HG03520 (cell line): ENCODE measurements around the gene ACP2.

ENCODE experiments used
- ATAC-seq: cut with Tn5 transposase; IDR thresholded peaks from one replicate; pipeline ENCODE4 v1.9.1; 2021; ENCODE audit warnings: mild to moderate bottlenecking, moderate library complexity; ENCODE audit not compliant: unreplicated experiment

The ACP2 gene, protein sequence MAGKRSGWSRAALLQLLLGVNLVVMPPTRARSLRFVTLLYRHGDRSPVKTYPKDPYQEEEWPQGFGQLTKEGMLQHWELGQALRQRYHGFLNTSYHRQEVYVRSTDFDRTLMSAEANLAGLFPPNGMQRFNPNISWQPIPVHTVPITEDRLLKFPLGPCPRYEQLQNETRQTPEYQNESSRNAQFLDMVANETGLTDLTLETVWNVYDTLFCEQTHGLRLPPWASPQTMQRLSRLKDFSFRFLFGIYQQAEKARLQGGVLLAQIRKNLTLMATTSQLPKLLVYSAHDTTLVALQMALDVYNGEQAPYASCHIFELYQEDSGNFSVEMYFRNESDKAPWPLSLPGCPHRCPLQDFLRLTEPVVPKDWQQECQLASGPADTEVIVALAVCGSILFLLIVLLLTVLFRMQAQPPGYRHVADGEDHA

DNA sequence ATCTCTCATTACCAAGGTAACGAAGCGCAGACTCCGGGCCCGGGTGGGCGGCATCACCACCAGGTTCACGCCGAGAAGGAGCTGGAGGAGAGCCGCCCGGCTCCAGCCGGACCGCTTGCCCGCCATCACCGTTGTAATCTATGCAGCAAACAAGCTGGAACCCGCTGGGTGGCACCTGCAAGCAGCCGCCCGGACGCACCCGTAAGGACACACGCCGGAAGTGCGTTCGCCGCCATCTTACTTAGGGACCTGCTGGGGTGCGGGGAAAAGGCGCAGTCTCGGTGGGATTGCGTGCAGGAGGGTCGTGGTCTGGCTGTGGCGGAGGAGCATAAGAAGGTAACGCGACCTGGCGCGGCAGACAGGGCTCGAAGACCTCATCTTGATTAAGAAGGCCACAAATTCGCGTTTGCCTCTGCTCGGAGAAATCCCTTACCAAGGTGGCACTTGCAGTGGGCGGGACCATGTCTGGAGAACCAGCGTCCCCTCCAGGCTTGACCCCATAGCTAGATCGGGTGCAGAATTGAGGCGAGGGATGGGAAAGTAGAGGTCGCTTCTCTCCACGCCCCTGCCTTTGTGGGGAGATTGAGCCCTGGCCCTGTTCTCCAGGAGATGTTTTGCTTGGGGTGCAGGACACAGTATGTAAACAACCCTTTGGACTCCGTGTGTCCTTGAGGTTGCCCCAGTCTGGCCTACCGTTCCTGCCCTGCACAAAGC is at the start of gene ACP2:
Gene ACP2, minus strand, starts transcription at position 151 of the 714 bp plus-strand sequence. Its CDS starts 25 bp downstream, at position 126.
- ATAC-seq: peak; percentile 88

DNA sequence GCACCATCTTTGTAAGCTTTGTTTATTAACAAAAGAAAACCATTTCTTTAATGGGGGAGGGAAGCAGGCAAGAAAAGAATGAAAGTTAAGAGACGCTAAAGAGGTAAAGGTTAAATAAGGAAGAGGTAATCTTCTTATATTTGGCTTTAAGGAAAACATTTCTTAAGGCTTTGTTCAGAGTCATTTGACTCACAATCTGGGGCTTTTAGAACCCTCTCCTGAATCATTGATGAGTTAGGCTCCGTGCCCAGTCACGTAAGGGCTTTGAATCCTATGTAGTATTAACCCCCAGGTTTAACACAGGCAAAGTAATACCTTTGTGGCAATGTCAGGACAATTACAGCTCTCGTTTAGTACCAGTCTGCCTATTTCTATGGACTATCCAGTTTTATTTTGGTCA is 47.4 kb upstream of the ACP2 start:
- ATAC-seq: no peak

DNA sequence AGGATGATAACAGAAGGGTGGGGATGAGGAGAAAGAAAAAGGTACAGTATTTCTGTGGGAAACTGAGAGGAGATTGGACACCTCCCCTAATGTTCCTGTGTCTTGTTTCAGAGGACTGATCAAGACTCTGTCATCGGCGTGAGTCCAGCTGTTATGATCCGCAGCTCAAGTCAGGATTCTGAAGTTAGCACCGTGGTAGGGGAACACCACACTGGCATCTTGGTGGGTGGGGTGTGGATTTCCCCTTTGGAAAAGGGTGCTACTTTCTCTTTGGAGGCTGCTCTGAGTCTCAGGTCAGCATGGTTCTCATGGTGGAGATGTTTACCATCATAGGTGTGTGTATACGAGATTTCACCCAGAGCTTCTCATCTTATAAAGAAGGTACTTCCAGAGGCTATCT is 46.8 kb upstream of the ACP2 start:
- ATAC-seq: no peak

DNA sequence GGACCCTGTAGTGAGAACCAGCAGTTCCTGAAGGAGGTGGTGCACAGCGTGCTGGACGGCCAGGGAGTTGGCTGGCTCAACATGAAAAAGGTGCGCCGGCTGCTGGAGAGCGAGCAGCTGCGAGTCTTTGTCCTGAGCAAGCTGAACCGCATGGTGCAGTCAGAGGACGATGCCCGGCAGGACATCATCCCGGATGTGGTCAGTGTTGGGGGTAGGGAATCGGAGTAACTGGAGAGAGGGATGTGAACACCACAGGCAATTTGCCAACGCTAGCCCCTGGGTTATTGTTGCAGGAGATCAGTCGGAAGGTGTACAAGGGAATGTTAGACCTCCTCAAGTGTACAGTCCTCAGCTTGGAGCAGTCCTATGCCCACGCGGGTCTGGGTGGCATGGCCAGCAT is 41.2 kb upstream of the ACP2 start:
- ATAC-seq: no peak

DNA sequence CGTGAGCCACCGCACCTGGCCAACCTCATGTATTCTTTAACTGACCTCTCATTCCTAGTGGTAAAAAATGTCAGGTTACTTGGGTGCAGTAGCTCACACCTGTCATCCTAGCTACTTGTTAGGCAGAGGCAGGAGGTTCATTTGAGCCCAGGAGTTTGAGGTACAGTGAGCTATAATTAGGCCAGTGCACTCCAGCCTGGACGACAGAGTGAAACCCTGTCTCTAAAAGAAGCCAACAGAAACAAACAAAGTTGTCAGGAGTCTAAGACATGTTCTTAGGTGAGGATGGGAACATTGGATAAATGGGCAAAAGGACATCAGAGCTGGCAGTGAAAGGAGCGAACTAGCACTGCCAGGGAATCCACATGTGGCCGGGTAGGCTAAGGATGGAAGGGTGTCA is 39.5 kb upstream of the ACP2 start:
- no peak for ATAC-seq

DNA sequence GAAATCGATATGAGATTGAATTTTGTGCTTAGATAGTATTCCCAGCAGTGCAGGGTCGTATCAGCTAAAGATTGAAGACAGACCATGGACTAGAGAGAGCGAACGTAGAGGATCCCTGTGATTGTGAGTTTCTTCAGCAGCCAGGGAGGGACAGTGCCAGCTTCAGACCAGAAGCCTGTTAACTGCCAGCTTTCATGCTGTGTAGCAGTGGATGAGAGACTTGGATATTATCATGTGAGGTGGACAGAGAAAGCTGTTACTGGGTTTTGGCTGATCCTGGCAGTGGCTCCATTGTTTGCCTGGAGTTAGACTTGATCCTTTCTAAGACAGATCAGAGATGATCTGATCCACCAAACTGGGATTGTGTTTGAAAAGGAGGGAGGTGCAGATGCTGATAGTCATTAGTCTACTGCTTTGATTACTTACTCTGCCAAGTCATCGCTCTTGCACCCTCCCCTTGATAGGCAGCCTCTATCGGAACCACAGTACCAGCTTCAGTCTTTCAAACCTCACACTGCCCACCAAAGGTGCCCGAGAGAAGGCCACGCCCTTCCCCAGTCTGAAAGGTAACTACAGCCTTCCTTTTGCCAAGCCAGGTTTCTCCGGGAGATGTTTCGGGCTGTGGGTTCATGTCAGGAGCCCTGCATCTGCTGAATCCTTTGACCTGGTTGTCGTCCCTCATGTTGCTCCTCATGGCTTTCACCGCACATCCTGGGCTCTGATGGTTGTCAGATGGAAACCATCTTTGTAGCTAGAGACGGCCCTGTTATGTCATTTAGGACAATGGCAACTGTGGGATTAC is 37.6 kb upstream of the ACP2 start:
- no peak for ATAC-seq

DNA sequence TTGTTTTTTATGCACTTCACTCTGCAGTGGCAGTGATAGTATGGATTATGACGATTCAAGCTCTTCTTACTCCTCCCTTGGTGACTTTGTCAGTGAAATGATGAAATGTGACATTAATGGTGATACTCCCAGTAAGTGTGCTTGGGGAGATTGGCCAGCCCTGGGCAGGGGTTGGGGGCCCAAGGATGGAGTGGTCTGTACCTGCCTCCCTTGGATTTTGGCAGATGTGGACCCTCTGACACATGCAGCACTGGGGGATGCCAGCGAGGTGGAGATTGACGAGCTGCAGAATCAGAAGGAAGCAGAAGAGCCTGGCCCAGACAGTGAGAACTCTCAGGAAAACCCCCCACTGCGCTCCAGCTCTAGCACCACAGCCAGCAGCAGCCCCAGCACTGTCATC is 35.5 kb upstream of the ACP2 start:
- ATAC-seq: no peak

DNA sequence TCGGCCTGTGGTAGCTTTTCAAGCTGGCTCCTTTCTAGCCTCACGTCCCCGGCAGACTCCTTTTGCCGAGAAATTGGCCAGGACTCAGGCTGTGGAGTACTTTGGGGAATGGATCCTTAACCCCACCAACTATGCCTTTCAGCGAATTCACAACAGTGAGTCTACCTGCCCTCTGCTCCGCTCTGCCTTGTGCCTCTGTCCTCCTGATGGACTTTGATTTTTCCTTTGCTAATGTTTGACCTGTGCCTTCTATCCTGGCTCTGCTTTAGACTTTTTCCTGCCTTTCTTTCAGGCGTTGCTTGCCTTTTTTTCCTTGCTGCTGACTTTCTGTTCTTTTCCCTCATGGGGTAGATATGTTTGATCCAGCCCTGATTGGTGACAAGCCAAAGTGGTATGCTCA is 33.8 kb upstream of the ACP2 start:
- no peak for ATAC-seq

DNA sequence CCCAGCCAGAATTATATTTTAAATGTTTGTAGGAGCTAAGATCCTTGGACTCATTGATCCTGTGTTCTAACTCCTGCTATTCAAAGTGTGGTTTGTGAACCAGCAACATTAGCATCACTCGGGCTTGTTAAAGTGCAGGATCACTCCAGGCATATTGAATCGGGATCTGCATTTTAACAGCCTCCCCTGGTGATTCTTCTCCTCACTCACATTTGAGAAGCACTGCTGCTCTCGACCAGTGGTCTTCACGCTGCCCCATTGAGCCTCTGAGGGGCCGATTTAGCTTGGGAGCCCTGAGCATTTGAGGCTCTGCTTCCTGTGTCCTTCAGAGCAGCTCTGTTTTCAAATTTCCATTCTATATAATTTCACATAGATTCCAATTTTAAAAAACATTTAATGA is 32.2 kb upstream of the ACP2 start:
- ATAC-seq: no peak

DNA sequence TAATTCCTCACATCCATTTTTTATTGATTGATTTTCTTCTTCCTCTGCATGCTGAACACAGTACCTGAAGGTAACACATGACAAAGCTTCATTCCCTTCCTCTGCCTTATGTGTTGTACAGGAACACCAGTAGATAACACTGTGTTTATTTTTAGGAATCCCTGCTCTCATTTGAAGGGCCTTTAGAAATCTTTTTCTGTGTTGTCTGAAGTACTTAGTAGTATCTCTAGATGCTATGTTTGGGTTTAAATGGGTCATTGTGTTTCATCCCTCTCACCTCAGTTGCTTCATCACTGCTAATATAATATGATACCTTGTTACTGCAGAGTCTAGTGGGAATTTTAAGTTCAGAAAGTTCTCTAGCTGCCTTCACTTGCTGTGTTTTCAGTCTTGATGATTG is 31.5 kb upstream of the ACP2 start:
- no peak for ATAC-seq

DNA sequence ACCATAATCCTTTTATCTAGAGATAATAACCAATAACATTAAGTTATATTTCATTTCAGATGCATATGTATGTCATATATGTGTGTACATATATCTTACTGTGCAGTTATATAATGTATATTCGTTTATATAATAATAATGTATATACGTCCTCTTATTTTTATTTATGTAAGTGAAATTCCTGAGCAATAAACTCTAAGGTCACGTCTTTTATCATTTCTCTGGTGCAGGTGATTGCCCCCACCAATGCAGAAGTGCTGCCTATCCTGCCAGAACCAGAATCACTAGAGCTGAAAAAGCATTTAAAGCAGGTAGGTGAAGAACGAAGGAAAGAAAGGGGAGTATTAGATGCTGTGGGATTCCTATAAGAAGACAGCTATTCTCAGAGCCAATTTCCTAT is 30.2 kb upstream of the ACP2 start:
- ATAC-seq: no peak

DNA sequence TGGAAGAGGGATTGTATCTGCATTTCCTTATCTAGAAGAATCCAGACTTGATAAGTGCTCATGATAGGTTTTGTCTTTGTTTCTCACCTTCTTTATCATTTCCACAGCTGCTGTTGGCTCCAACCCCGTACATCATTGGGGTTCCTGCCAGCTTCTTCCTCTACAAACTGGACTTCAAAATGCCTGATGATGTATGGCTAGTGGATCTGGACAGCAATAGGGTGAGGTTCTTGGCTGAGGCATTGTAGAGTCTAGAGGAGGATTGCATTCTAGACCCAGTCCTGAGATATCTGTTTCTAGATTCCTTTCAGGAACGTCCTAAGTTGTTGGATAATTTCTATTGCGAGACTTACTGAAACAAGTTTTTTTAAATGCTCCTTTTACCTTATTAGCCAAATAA is 29.4 kb upstream of the ACP2 start:
- ATAC-seq: no peak

DNA sequence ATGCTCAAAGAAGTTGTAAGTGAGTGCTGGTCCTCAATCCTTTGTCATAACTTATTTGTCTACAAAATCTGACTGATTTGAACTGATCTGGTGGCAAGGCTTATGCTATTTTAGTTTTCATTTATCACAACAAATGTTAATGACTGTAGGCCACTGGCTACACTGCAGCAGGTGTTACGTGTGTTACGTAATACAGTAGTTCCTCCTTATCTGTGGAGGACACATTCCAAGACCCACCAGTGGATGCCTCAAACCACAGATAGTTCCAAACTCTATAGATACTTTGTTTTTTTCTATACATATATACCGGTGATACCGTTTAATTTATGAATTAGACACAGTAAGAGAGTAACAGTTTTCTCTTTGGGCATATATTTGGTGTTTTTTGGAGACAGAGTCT is 28.3 kb upstream of the ACP2 start:
- ATAC-seq: no peak

DNA sequence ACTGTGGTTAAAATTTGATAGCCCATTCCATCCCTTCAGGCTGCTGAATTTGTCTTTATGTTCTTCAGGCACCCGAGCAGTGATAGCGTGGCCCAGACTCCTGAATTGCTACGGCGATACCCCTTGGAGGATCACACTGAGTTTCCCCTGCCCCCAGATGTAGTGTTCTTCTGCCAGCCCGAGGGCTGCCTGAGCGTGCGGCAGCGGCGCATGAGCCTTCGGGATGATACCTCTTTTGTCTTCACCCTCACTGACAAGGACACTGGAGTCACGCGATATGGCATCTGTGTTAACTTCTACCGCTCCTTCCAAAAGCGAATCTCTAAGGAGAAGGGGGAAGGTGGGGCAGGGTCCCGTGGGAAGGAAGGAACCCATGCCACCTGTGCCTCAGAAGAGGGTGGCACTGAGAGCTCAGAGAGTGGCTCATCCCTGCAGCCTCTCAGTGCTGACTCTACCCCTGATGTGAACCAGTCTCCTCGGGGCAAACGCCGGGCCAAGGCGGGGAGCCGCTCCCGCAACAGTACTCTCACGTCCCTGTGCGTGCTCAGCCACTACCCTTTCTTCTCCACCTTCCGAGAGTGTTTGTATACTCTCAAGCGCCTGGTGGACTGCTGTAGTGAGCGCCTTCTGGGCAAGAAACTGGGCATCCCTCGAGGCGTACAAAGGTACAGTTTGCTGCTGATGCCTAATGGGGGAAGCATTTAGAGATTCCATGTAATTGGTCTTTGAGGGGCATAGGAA is 26.1 kb upstream of the ACP2 start:
- no peak for ATAC-seq

DNA sequence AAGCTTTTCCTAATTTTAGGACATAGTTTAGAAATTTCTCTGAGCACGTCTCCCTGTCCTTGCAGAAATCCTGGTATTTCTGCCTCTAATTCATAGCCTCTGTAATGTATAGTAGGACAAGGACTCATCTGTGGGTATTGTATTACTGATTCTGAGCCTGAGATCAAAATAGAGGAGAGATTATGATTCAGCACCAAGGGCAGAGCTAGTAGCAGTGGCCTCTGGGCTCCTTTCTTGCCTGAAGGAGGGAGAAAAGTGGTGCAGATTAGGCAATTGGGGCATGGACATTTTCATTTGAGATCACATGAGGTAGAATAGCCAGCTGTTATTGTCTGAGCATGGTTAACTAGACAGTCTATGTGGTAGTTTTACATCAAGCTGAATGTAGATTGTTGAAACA is 24.1 kb upstream of the ACP2 start:
- no peak for ATAC-seq

DNA sequence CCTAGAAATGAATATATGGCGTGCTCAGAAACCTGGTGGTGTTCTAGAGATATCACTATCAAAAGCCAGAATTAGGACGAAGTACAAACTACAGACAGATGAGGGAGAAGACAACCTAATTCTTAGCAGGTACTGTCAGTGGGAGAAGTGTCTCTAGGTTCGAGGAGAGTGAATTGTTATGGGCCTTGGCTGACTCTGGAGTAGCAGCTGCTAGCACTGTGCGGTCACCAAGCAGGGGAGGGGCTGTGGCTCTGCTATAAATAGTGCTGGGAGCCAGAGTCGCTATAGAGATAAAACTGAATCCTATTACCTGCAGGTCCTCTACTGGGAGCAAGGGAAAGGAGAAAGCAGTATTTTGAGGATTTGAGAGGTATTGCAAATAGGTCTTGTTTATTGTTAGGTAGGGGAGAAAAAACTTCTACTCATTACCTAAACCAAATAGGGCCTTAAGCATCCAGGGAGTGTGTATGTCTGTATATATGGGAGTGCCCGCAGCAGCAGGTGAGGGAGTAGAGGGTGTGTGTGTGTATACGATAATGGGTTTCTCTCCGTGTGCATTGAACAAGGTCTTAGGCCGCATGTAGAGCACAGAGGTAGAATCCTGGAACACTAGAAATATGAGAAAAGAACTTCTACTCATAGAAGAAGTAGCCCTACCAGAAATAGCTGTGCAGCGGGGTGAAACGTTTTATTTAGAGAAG is 23.5 kb upstream of the ACP2 start:
- no peak for ATAC-seq

DNA sequence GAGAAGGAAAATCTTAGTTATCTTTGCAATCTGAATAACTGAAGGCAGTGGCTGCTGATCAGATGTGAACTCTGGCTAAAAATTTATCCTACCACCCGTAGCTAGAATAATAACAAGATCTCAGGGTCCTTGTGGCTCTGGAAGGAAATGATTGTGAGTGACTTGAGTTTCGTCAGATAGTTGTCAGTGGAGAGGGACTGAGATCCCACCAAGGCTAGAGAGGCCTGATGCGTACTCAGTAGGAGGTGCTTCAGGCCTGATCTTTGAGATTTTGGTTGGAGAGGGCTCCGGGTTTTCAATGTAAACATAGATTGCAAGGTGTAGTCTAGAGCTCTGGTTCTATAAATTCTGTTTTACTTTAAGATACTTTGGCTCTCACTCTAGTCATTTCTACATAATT is 22.7 kb upstream of the ACP2 start:
- ATAC-seq: no peak

DNA sequence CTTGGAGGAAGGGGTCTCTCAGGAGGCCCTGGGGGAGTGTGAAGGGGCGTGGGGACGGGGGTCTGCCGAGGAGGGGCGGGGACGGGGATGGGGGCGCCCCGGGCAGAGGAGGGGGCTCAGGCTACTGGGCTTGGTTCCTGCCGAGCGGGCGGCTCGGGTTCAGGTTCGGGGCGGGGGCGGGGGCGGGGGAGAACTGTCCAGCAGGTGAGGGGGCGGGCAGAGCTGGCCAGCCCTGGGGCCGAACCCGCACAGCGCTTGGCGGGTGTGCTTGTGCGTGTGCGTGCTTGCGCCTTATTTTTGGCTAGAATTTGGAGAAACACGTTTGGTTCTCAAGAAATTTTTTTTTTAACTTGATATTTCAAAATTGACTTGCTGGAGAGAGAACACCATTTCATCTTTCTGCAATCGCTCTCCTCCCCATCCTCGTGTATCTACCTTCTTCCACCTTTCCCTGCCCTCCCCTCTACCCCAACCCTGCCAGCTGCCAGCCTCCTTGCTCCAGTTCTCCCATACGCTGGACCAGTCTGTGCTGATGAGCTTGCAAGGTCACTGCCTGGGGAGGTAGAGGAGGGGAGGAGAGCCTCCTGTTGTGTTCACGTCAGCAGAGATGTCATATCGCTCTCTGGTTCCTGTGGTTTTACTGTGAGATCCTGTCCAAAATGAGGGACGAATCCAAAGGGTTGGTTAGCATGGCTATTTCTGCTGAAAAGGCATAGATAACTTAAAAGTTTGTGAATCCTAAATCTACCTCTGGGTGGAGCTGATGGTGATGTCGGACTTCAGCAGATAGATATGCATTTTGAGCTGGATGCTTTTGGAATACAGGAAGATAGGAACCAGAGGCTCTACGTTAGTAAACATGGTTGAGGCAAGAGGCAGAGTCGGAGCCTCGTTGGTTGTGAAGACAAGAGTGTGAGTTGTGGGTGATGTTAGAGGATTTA is 22.0 kb upstream of the ACP2 start:
- no peak for ATAC-seq

DNA sequence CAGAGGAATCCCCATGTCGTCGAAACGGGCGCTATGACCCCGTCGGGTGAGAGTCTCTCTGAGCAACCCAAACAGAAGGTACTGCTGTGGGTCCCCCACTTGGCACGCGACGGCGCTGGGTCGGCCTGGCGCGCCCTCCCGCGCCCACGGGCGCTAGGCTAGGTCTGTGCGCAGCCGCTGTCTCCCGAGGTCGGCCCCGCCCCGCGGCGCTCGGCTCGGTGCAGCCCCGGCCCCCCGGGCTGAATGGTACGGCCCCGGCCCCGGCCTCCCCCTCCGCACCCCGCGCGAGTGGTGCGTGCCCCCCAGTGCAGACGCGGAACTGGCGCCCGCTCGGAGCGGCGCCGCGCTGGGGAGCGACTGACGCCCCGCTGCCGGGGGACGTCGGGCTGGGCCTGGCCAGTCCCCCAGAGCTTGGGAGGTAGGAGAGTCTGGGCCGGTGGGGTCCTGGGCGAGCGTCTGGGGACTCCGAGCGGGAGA is 21.3 kb upstream of the ACP2 start, which contains the start of gene MADD:
Gene MADD, plus strand, starts transcription at position 305 of the 477 bp plus-strand sequence.
- peak; percentile 69 for ATAC-seq
